Pulmonary artery endothelial cell (primary cell): ENCODE results near the gene LYZ. TPM values are rescaled to one million over a fixed set of nuclear protein-coding genes. Genes with fewer than 3 reads are reported as not detected.
"Not testable (repeated sequence)": the region's sequence is repeated elsewhere in the genome, so short reads cannot be mapped to it uniquely, and the experiment has no call there.

Experiments
- DNase-seq: peaks from one replicate; pipeline ENCODE4 v3.0.0-alpha.2; 2011; ENCODE audit warnings: low read depth, low spot score
- total RNA-seq: library from RNA; depleted of rRNA; stranded (reverse); fragments of >200 nt; gene quantifications from 2 replicates; pipeline ENCODE4 v1.2.3, GENCODE V29; 2014

The LYZ gene
- total RNA-seq, result not detected in 2 replicates

DNA sequence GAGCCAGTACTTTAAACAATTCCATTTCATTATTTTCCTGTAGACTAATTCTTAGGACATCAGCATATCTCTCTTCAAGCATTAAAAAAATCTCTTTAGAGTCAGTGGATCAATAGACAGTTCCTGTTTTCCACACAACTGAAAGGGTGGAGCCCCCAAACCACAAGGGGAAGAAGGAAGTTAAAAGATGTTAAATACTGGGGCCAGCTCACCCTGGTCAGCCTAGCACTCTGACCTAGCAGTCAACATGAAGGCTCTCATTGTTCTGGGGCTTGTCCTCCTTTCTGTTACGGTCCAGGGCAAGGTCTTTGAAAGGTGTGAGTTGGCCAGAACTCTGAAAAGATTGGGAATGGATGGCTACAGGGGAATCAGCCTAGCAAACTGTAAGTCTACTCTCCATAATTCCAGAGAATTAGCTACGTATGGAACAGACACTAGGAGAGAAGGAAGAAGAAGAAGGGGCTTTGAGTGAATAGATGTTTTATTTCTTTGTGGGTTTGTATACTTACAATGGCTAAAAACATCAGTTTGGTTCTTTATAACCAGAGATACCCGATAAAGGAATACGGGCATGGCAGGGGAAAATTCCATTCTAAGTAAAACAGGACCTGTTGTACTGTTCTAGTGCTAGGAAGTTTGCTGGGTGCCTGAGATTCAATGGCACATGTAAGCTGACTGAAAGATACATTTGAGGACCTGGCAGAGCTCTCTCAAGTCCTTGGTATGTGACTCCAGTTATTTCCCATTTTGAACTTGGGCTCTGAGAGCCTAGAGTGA lies at the start of gene LYZ:
LYZ (plus strand) TSS at position 220 of the 777 bp plus-strand sequence; CDS start at position 248, 28 bp downstream.
- DNase-seq, result no peak

DNA sequence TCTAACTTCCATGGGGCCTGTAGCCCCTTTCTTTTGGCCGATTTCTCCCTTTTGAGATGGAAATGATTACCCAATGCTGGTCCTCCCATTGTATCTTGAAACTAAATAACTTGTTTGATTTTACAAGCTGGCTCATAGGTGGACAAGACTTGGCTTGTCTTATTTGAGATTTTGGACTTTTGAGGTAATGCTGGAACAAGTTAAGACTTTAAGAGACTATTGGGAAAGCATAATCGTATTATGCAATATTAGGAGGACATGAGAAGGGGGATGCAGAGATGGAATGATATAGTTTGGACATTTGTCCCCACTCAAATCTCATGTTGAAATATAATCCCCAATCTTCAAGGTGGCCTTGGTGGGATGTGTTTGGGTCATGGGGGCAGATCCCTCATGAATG lies 49.2 kb upstream of the LYZ start:
- DNase-seq, result no peak

DNA sequence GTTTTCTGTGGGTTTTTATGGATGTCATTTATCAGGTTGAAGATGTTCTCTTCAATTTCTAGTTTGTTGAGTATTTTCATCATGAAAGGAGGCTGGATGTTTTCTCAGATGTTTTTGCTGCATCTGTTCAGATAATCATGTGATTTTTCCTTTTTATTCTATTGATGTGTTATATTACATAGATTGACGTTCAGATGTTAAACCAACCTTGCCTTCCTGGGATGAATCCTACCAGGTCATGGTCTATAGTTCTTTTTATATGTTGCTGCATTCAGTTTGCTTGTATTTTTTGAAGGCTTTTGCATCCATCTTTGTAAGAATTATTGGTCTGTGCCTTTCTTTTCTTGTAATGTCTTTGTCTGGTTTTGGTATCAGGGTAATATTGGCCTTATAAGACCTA lies 43.9 kb upstream of the LYZ start:
- no peak for DNase-seq

DNA sequence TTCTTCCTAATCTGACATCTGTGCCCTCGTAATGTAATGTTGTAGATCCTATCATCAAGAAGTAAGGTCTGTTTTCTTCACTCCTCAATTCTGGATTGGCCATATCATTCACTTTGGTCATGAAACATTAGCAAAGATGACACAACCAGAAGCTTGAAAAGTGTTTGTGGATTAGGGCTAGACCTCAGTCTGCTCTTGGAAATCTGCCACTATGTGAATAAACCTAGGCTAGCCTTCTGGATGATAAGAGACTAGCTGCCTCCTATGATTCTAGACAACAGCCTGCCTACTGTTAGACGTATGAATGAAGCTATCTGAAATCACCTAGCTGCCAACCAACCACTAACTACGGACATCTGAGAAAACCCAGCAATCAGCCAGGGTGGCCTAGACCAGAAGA lies 38.7 kb upstream of the LYZ start:
- no peak for DNase-seq

DNA sequence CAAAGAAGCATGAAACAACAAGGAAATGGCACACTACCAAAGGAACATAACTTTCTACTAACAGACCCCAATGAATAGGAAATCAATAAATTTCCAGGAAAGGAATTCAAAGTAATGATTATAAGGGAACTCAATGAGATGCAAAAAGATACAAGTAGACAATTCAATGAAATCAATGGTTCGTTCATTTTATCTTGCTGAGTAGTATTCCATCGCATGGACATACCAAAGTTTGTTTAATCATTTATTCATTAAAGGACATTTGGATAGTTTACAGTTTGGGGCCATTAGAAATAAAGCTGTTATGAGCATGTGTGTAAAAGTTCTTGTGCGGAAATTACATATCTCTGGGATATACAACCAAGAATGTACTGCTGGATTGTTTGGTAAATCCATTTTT lies 35.0 kb upstream of the LYZ start:
- no peak for DNase-seq

DNA sequence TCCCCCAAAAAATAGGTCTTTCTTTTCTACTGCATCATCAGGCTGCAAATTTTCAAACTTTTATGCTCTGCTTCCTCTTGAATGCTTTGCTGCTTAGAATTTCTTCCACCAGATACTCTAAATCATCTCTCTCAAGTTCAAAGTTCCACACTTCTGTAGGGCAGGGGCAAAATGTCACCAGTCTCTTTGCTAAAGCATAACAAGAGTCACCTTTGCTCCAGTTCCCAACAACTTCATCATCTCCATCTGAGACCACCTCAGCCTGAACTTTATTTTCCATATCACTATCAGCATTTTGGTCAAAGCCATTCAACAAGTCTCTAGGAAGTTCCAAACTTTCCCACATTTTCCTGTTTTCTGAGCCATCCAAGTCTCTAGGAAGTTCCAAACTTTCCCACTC lies 31.4 kb upstream of the LYZ start:
- not testable (repeated sequence) for DNase-seq

DNA sequence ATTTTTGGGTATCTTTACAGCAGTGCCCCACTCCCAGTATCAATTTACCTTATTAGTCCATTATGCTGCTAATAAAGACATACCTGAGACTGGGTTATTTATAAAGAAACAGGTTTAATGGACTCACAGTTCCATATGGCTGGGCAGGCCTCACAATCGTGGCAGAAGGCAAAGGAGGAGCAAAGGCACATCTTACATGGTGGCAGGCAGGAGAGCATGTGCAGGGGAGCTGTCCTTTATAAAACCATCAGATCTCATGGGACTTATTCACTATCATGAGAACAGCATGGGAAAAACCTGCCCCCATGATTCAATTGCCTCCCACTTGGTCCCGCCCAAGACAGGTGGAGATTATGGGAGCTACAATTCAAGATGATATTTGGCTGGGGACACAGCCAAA lies 30.9 kb upstream of the LYZ start:
- DNase-seq, result not testable (repeated sequence)

DNA sequence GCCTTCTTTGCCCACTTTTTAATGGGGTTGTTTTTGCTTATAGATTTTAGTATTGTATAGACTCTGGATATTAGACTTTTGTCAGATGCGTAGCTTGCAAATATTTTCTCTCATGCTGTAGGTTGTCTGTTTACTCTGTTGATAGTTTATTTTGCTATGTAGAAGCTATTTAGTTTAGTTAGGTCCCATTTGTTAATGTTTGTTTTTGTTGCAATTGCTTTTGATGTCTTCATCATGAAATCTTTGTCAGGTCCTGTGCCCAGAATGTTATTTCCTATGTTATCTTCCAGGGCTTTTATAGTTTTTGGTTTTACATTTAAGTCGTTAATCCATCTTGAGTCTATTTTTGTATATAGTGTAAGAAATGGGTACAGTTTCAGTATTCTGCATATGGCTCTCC lies 30.0 kb upstream of the LYZ start:
- DNase-seq, result no peak

DNA sequence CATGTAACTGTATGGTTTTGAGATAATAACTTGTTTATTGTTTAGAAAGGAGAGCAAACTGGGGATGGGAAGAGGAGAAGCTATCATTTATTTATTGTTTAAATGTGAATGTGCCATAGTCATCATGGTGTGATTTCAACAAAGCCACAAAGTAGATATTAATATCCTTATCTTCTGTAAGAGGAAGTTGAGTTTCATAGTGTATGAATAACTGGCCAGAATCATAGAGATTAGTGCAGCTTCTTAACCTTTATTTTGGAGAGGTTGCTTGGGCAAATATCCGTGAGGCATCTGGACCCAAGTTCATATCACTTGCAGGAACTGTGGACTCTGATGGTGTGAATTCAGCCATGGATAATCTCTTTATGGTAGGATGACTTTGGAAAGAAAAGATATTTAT lies 26.8 kb upstream of the LYZ start:
- no peak for DNase-seq

DNA sequence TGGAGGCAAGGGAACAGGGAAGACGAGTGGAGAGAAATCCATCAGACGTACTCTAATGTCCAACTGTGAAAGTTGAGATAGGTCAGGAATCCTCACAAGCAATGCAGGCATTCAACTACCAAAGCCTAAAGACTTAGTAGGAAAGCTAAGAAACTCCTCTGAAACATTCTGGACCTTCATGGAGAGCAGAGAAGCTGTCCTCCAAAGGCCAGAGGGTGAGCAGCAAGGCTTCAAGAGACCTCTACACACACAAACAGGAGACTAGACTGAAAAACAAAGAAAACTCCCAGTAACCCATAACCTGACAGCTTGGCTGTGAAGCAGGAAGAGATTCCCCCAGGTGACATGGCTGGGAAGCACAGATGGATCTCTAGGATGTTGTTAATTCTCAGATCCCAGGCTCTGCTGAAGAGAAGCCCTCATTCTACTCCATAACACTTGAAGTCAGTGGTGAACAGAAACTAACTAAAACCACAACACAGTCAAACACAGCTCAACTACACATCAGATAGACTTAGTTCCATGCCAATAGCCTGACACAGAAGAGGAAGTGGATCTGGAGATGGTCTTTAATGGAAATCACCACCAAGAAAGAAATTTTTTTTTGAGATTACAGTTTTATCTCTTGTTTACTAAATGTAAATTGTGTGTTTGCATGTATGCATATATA lies 23.2 kb upstream of the LYZ start:
- no peak for DNase-seq

DNA sequence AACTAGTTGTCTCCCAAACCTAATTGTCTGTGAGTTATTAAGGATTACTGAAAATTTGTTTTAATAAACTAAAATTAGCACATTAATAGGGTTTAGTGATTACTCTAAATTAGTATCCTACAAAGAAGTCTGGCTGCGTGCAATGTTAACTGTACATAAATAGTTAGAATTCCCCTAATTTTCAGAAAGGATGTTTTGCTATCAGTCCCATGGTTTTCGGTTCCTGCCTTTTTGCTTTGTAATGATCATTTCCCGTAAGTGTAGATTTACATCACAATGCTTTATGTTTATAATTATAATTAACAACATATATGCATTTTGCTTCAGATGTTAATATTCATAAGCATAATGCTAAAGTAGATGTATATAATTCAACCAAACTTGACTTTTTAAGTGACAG lies 19.8 kb upstream of the LYZ start:
- no peak for DNase-seq

DNA sequence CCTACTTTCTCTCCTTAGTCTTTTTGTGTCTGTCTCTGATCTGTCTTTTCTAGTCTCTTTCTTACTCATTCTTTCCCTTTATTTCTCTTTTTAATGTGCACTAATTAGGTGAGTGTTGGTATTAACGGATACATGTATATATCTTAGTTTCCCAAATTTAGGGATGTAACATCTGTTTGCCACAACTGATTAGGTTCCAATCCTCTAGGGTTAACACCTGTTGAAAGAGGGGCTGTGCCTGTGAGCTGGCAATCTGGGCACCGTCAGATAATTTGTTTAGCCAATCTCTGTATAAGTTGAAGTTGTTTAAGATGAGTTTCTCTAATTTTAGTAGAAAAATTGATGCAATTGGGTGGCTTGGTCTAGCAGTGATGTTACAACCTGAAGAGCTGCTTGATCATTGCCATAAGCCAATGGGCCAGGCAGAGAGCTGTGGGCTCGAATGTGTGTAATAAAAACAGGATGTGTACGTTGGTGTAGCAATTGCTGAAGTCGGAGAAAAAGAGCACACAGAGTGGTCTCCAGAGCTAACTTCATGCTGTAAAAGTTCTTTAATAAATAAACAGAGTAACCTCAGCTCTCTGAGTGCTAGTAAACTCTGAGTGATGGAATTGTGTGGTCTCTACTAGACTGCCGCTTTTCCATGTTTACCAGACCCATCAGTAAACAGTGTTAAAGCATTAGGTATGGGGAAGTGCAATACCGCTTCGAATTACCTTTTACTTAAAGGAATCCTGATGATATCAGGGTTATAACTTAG lies 18.3 kb upstream of the LYZ start:
- DNase-seq, result no peak

DNA sequence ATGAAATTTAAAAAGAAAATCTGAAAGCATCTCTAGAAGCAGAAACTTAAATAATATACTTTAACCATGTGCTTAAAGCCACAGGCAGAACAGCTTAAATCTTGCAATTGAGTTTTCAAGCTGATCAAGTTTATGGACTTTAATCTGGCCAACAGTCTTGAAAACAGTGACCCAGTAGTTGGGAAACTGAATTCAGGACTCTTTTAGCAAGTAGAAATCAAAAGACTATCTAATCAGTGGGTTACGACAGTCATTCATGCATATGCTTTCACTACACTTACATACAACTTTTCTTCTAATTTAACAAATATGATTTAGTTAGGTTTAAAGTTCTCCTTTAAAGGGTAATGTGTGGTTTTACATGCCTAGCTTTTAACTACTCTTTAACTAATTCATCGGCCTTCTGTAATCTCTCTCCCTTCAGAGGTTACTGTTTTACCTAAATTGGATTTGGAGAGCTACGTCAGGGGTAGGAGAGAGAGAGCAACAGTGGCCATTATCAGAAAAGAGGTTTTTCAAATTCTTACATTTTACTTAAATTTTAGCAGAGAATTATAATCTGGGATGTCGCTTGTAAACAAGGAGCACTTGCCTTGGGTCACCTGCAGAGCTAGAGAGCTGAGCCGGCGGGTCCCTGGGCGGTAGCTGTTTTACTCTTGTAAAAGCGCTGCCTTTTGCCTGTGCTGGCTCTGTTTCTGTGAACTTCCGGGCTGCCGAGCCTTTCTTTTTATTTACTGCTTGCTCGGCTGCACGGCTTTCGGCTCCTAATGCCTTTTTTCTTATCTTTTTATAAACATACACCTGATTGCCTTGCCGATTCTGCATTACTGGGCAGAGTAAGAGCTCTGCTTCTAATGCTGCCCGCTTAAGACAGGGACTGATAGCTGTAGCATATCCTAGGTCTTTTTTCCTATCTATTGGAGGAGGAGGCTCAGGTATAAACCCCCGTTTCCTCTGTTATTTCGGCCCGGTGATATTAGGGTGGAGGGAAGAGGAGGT lies 17.4 kb upstream of the LYZ start:
- no peak for DNase-seq

DNA sequence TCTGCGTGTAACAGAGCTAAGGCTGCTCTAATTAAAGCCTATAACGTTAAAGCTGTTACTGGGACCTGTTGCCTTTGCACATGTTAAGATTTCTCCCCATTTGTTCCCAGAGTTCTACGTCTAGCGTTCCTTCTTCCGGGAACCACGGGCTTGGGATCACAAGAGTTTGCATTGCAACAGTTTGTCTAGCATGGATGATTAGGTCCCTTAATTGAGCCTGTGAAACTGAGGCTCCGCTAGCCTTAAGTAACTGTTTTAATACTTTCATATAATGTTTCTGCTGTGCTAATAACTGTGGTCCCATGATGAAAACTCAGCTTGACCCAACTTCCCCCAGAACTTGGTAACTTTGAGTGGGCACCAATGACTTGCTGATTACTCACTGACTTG lies 16.7 kb upstream of the LYZ start:
- no peak for DNase-seq

DNA sequence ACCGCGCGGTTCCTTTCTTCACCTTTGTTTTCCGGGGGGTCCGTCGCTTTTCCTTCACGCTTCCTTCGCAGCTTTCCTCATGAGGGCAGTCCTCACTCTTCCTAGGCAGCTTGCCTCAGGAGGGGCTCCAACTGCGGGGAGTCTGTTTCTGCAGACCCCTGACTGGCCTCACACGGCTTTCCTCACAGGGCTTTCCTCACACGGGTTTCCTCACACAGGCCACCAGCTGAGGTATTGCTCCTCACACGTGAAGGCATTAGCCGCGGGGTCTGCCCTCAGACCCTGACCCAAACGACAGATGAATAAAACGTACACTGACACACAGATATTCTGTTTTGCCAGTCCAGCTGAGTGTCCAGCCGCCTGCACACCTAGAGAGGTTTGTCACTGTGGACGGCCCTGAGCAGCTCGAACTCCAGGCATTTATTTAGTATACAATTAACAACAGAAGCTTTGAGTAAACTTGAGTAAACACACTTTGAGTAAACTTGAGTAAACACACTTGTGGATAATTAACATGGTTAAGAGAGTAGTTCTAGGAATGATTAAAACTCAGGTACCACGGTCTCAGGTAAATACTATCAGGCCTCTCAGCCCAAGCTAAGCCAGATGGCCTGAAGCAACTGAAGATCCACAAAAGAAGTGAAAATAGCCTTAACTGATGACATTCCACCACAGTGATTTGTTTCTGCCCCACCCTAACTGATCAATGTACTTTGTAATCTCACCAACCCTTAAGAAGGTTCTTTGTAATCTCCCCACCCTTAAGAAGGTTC lies 16.1 kb upstream of the LYZ start:
- DNase-seq, result no peak

DNA sequence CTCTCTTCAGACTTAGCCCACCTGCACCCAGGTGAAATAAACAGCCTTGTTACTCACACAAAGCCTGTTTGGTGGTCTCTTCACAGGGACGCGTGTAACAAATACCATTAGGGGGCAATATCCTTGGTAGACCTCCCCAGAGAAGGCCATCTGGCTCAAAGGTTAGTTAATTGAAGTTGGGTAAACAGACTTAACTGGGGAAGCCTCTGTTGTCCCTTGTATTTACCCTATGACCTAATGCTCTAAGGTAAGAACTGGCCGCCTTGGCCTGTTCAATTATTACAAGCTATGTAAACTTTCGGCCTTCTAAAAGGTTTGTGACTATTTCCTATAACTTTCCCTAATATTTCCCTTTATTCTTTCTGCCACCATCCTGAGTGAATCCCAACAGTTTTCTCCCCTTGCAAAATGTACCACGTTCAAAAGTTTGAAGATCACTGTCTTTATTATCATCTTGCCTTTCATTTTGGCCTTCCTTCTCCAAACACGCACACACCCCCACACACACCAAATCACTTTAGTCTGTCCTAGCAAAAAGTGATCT lies 15.3 kb upstream of the LYZ start:
- DNase-seq, result no peak

DNA sequence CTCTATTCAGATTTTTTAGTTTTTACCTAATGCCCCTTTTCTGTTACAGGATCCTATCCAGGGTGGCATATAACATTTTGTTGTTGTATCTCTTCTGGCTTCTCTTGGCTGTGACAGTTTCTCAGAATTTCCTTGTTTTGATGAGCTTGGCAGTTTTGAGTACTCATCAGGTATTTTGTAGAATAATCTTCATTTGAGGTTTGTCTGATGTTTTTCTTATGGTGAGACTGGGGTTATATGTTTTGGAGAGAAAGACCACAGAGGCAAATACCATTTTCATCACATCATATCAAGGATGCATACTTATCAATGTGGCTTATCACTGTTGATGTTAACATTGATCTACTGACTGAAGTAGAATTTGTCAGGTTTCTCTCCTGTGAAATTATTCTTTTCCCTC lies 14.0 kb upstream of the LYZ start:
- DNase-seq, result no peak

DNA sequence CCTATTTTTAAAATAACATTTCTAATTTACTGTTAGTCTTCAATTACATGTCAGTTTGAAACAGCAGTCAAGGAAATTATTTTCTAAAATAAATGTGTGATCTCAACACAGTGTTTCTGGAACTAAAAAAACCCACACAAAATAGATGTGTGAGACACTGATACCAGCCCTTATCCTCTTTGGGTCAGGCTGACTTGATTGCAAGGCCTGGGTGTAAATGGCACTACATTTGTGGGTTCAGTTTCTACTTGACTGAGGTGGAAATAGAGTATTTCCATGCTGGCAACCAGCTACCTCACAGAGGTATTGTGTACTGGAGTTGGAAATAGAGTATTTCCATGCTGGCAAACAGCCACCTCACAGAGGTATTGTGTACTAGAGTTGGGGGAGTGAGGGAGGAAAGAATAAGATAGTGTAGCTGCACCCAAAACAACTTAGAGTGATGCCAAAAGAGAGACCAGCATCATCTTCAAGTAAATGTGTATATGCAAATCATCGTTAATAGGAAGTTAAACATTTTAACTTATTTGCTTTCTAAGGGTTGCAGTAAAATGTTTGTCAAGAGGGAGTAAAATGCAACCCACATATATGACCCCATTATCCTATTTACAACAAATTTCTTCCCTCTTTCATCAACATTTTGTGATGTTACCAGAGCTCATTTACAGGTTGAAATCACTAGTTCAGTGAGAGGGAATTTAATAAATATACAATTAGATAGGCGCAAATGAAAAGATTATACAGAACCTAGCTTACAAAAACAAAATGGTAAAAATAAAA lies 10.7 kb upstream of the LYZ start:
- DNase-seq, result no peak

DNA sequence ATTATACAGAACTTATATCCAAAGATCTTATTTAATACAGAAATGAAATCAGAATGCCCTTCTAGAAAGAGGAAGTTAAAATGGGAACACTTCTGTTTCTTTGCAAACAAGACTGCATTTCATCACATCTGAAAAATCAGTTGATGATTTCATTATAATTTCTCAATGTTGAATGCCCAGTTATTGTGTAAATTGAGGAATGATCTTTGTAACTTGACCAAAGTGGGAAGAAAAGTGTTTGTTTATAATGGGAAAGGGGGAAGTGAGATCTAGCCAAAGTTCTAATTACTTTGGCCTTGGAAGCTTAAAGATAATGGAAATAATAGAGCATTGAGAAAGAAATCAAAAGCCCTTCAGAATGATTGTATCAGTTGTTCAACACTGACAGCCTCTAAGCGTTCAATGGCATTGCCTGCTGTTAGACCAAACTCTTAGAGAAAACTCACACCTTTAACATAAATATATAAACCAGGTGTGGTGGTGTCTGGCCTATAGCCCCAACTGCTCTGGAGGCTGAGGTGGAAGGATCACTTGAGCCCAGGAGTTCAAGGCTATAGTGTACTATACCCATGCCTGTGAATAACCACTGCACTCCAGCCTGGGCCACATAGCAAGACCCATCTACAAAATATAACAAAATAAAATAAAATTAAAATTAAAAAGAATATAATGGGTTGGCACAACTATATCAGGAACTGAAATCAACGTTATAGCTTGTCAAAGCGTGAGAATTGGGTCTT lies 9.9 kb upstream of the LYZ start:
- no peak for DNase-seq
